Measurements from ENCODE around the gene SSTR3. TPM values are rescaled to one million over a fixed set of nuclear protein-coding genes. Genes with fewer than 3 reads are reported as not detected.

The SSTR3 gene
- total RNA-seq, 1 donor from 2014 or later = not detected

DNA sequence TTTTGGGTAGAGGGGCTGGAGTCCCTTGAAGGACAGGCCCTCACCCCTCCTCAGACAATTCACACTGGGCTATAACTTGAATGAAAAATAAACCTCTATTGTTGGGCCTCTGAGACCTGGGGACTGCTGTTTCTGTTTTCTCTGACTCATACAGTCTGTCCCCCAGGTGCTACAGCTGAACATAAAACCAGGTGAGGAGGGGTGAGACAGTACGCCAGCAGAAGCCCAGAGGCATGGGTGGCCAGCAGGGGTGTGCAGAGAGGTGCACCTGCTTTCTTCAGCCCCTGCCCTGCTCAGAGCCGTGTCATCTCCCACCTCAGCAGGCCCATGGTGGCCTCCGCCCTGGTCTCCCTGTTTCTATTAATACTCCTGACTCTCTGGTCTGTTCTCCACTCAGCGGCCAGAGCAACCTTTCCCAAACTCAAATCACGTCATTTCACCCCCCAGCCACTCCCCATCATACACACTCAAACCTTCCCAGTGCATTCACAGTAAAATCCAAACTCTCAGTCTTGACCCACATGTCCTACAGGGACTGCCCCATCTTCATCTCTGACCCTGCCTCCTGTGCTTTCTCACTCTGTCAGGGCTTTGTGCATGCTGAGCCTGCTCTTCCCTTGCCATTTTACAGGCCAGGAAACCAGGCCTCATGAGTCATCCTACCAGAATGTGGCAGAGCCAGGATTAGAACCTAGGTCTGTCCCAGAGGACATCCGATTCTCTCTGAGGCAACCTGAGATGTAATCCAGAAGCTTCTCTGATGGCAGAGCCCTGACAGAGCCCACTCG, 57.2 kb downstream of the SSTR3 start:
- Histone ChIP-seq H3K4me2 (ENCODE audit: low read length) (no peak overlapping the region), H3K9me3 (ENCODE audit: insufficient read depth, low read depth, low read length) (peaks cover 5% of the 10 kb centered on the region), H3K27me3 (ENCODE audit: insufficient read depth, low read length) (peaks cover 11% of the 10 kb centered on the region), H3K36me3 (ENCODE audit: insufficient read depth, low read length) (no peaks in the 10 kb centered on the region), H3K27ac (ENCODE audit: low read depth, low read length) (no peak overlapping the region), H2AFZ (ENCODE audit: low read depth, low read length) (no peak overlapping the region), H4K20me1 (ENCODE audit: insufficient read depth, low read length) (no peaks in the 10 kb centered on the region), H3K9ac (ENCODE audit: low read length) (no peak overlapping the region), H3K79me2 (ENCODE audit: insufficient read depth, low read length) (no peaks in the 10 kb centered on the region), H3K4me1 (ENCODE audit: insufficient read depth, low read length) (peaks cover 7% of the 10 kb centered on the region), H3K4me3 (ENCODE audit: insufficient read depth, low read depth, low read length) (no peak overlapping the region)
- TF ChIP-seq CTCF (IDR thresholded peaks at IDR 0.05; ENCODE audit: insufficient read depth, low read depth, low read length) (no peak), EZH2 (IDR thresholded peaks at IDR 0.05; ENCODE audit: insufficient read depth, low read length) (no peak)
- H3K27ac Mint-ChIP-seq (ENCODE audit: unreplicated experiment) = no peak overlapping the region
- peaks cover 13% of the 10 kb centered on the region for H3K9me3 Mint-ChIP-seq (ENCODE audit: unreplicated experiment)
- H3K4me3 Mint-ChIP-seq (ENCODE audit: unreplicated experiment) = no peak overlapping the region
- DNase-seq (ENCODE audit: low read depth) = no peak
- no peak for FAIRE-seq
- H3K36me3 Mint-ChIP-seq (ENCODE audit: low read depth, unreplicated experiment) = peaks cover 6% of the 10 kb centered on the region
- H3K4me1 Mint-ChIP-seq (ENCODE audit: low read depth, unreplicated experiment) = peaks cover 5% of the 10 kb centered on the region
- peaks cover 39% of the 10 kb centered on the region for H3K27me3 Mint-ChIP-seq (ENCODE audit: low read depth, unreplicated experiment)

Other genes starting within 250 kb of the SSTR3 start
- 32.2 and 36.3 TPM in 2 replicates for gene TST, start 193.0 kb downstream of the SSTR3 start, total RNA-seq
- gene MPST, start 192.7 kb downstream of the SSTR3 start, total RNA-seq = 65.2 and 67.8 TPM in 2 replicates
- gene KCTD17, start 160.7 kb downstream of the SSTR3 start, total RNA-seq = 29.0 and 31.3 TPM in 2 replicates
- gene TMPRSS6, start 102.8 kb downstream of the SSTR3 start, total RNA-seq = not detected in 2 replicates
- 1.3 and 1.6 TPM in 2 replicates for gene IL2RB, start 62.6 kb downstream of the SSTR3 start, total RNA-seq
- gene C1QTNF6, start 24.2 kb downstream of the SSTR3 start, total RNA-seq = 6.0 and 8.4 TPM in 2 replicates
- gene RAC2, start 31.8 kb upstream of the SSTR3 start, total RNA-seq = 0.61 and 0.65 TPM in 2 replicates
- gene CYTH4, start 70.0 kb upstream of the SSTR3 start, total RNA-seq = not detected in 2 replicates
- gene ELFN2, start 215.0 kb upstream of the SSTR3 start, total RNA-seq = 2.8 and 3.0 TPM in 2 replicates